GM18867 (cell line): ENCODE measurements around the gene FHIP1A.

ENCODE experiments used
- ATAC-seq: cut with Tn5 transposase; IDR thresholded peaks from one replicate; pipeline ENCODE4 v1.9.1; 2021; ENCODE audit warnings: mild to moderate bottlenecking, moderate library complexity; ENCODE audit not compliant: unreplicated experiment

The FHIP1A gene

GRCh38 chr4:151417766-151418376 is 8.9 kb downstream of the FHIP1A start:
- no peak for ATAC-seq

- no peak for ATAC-seq
These were observed 9.4 kb downstream of the FHIP1A start for GRCh38 chr4:151418385-151418784.

DNA sequence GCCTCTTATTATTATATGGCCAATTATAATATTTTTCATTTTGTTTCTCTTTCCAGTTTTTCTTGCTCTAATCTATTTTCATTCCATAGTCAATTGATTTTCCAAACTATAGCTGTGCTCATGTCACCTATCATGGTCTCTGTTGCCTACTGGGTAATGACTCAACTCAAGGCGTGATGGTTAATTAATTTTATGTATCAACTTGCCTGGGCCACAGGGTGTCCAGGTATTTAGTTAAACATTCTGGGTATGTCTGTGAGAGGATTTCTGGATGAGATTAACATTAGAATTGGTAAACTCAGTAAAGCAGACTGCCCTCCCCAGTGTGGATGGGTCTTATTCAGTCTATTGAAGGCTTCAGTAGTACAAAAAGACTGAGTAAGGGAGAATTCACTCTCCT is 9.9 kb downstream of the FHIP1A start:
- no peak for ATAC-seq

DNA sequence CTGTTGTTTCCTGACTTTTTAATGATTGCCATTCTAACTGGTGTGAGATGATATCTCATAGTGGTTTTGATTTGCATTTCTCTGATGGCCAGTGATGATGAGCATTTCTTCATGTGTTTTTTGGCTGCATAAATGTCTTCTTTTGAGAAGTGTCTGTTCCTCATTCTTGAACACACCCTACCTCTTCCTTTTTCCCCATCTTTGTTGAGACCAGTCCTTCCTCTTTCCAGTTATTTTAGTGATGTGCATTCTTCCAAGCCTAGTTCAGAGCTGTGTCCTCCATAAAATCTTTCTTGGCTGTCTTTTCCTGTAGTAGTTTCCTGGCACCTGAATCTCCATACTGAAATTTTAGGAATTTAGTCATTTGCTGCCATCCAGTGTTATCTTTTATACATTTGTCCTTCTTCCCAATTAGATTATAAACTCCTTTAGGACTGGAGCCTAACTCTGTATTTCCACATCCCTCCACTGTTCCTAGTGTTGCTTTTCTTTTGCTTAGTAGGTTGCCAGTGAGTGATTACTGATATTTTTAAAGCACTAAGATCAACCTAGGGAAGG is 11.4 kb downstream of the FHIP1A start:
- ATAC-seq = no peak

- no peak for ATAC-seq
These were observed 13.9 kb downstream of the FHIP1A start for GRCh38 chr4:151422854-151423253.

- no peak for ATAC-seq
These were observed 17.5 kb downstream of the FHIP1A start for GRCh38 chr4:151426513-151426912.

- no peak for ATAC-seq
These were observed 18.3 kb downstream of the FHIP1A start for GRCh38 chr4:151427266-151427665.

- ATAC-seq = no peak
These were observed 19.4 kb downstream of the FHIP1A start for GRCh38 chr4:151428346-151428745.

DNA sequence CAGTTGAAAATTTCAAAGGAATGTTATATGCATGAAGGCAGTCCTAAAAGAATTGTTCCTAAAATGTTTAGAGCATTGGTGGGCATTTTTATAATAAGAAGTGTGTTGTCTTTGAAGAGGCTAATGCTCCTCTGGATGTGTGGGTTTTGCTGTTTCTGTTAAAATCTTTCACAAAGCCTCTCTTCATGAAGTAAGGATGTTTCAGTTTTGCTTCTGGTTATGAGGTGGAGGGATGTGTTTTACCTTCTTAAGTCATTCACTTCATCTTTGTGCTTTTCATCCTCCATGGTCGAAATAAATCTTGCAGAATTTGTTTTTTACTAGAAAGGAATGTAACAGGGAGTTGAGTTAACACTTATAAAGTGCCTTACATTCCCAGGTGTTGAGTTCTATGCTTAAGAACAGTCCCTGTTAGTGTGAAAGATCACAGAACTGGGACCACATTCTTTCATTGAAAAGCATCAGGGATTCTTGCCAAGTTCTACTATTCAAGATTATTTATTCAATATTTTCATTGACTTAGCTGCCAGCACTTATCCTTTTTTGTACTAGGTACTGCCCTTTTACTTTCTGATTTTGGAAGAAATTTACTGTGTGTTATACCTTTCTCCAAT is 21.1 kb downstream of the FHIP1A start:
- peak; percentile 80 for ATAC-seq

DNA sequence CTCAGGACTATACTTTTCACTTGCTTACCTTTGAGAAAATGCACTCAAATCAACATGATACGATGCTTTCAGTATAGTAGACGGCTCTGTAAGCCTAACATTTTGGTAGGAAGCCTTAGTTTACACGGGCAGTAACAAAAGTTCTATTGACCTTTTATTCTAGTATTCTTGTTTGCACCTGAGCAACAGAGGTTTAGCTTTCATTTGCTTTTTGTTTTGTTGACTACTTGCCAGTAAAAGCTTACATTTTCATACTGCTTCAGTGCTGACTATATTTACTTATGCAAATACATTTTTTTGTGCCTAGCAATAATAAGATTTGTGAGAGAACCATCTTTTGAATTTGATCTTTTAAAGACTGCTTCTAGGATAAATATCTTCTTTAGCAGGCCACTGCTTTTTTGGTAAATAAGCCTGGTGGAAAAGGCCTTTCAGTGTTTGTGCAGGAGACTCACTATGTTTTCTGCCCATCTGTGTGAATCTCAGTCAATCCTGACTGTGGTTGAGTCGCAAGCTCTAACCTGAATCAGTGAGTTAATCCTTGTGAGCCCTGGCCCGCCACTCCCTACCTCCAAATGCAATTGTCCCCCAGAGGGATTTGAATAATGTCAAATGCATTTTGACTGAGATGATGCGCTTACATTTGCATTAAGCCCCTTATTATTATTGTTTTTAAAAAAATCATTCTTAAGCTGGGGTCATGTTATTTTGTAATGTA is 21.9 kb downstream of the FHIP1A start:
- peak; percentile 53 for ATAC-seq

DNA sequence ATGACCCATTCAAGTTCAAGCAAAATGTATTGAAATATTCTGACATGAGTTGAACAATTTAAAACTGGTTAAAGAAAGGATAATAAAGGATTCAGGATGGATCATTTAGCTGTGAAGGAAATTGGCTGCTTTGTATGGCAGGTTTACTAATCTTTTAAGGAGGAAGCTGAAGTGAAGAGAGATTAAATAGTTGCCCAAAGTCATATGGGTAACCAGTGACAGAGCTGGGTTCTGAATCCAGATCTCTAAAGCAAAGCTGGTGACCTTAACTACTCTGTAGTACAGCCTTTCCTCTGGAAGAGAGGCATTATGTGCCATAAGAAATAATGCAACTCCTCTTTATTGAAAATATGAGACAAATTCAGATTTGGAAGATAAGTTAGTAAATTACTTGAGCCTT is 22.8 kb downstream of the FHIP1A start:
- no peak for ATAC-seq

GRCh38 chr4:151432654-151433053 is 23.7 kb downstream of the FHIP1A start:
- ATAC-seq = no peak

DNA sequence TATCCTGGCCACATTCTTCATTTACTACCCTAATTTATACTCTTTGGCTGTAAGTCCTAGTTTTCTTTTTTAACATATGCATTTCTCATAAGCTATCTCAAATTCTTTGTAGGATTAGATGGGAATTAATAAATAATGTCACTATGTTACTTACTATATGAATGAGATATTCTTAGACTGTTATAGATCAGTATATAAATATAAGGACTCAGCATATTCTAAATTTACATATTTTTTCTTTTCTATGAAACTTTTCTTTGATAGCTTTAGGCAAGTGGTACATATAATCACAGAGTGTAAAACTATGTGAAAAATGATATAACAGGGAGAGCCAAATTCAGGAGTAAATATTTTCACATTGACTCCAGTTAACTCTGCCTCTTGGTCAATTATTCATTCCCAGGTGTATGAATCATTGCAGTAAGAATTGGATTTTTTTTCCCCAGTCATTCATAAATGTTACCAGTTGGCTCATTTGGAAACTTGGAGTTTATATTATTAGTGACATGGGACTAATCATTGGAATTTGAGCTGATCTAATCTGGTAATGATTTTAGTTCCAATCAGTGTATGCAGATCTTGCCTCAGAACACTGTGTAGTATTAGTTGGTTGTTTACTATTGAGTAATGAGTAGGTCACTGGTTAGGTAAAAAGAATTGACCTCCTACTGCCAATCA is 25.3 kb downstream of the FHIP1A start:
- no peak for ATAC-seq

- no peak for ATAC-seq
These were observed 27.1 kb downstream of the FHIP1A start for GRCh38 chr4:151436093-151436518.

DNA sequence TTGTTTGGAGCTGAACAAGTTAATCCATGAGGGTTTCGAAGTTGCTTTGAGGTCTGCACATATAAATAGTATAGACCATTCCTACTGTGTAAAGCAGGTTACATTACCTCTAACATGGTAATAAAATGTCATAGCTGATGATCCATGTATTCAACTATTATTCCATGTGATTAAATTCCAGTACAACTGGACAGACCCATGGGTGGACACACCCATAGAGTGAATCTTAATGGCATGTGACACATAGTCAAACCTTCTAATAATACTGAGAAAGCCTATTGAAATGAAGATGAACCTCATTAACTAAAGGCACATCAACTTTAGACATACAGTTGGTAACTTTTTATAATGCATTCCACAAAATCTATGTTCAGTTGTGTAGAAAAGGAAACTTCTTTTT is 28.5 kb downstream of the FHIP1A start:
- ATAC-seq = no peak

GRCh38 chr4:151438154-151438553 is 29.2 kb downstream of the FHIP1A start:
- ATAC-seq = no peak

DNA sequence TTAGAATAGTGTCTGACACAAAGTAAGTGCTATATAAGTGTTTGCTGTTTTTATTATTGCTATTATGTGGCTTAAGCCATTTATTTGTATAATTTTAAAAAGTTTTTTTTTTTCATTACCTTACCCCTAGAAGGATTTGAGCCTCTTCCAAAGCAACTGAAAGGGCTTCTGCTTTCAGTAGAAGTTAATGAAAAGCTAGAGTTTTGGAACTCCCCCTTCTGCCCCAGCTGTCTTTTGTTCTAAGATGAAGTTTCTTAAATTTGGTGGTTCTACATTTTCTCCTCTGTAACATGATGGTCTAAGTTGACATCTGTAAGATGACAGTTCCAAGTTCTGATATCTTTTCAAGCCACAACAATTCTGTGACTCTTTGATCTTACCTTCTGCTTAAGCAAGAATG is 30.3 kb downstream of the FHIP1A start:
- no peak for ATAC-seq

DNA sequence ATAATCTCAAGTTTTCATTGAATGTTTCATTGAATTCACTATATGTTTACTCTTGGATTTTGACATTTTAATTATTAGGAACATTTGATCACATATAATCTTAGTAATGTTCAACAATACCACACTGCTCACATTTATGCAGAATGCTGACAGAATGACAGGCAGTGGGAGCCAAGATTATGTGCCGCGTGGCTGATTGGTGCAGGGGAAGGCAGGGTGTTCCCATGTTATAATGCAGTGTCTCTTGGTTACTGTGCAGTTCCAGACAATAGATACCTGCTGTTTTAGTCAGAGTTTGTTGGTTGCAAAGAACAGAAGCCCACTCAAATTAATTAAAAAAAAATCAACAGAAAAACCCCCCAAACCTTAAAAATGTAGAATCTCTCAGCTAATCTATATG is 33.0 kb downstream of the FHIP1A start:
- no peak for ATAC-seq

- no peak for ATAC-seq
These were observed 34.3 kb downstream of the FHIP1A start for GRCh38 chr4:151443247-151443646.

- ATAC-seq = no peak
These were observed 34.8 kb downstream of the FHIP1A start for GRCh38 chr4:151443752-151444151.

- ATAC-seq = no peak
These were observed 37.2 kb downstream of the FHIP1A start for GRCh38 chr4:151446208-151446607.
